ENCODE data around the gene CDH15.

- TF ChIP-seq ZNF274 (IDR thresholded peaks at IDR 0.05; ENCODE audit: low read depth, low read length) (no peak), SUZ12 (IDR thresholded peaks at IDR 0.05; ENCODE audit: extremely low read depth, insufficient read depth, insufficient read length) (no peak), YY1 (IDR thresholded peaks at IDR 0.05; ENCODE audit: insufficient read depth, insufficient read length) (no peak)
Observed at GRCh38 chr16:89170346-89171215, 967 bp upstream of the CDH15 start.

All from NT2/D1 (cell line).